Neuronal stem cell (in vitro differentiated cells): Measurements from ENCODE around the gene HGD.

Experiments used
- DNase-seq: peaks from one replicate; pipeline ENCODE4 v3.0.0-alpha.2; 2013; ENCODE audit warnings: low spot score
- H2AFZ ChIP-seq: one replicate; pipeline ENCODE4 v1.6.1; 2013; ENCODE audit warnings: mild to moderate bottlenecking, low read length, inconsistent platforms
- H2AK5ac ChIP-seq: 2 replicates; pipeline ENCODE4 v1.6.1; 2013; ENCODE audit warnings: low read depth, mild to moderate bottlenecking, inconsistent platforms, low read length, moderate library complexity, mixed read lengths
- H2BK120ac ChIP-seq: 2 replicates; pipeline ENCODE4 v1.6.1; 2013; ENCODE audit warnings: low read depth, mild to moderate bottlenecking, inconsistent platforms, low read length, moderate library complexity, mixed read lengths
- H2BK12ac ChIP-seq: one replicate; pipeline ENCODE4 v1.6.1; 2013; ENCODE audit warnings: low read length, inconsistent platforms
- H2BK15ac ChIP-seq: 2 replicates; pipeline ENCODE4 v1.6.1; 2013; ENCODE audit warnings: mild to moderate bottlenecking, low read length, inconsistent platforms, mixed read lengths
- H2BK5ac ChIP-seq: one replicate; pipeline ENCODE4 v1.6.1; 2013; ENCODE audit warnings: inconsistent platforms, mild to moderate bottlenecking, low read length, moderate library complexity
- H3K14ac ChIP-seq: one replicate; pipeline ENCODE4 v1.6.1; 2013; ENCODE audit warnings: low read length, inconsistent platforms
- H3K18ac ChIP-seq: 2 replicates; pipeline ENCODE4 v1.6.1; 2013; ENCODE audit warnings: low read length, inconsistent platforms
- H3K23ac ChIP-seq: 2 replicates; pipeline ENCODE4 v1.6.1; 2013; ENCODE audit warnings: low read depth, mild to moderate bottlenecking, mixed read lengths, low read length, inconsistent platforms; ENCODE audit not compliant: poor library complexity
- H3K27ac ChIP-seq: replicated peaks from 3 replicates; pipeline ENCODE4 v1.5.1; 2013; ENCODE audit warnings: low read length, inconsistent platforms
- H3K27me3 ChIP-seq, 3 experiments: 2 replicates each; pipeline ENCODE4 v1.6.1; 2013; ENCODE audit warnings: low read length in 3 of 3, mild to moderate bottlenecking in 2 of 3, inconsistent platforms in 1 of 3, low read depth in 1 of 3, mixed read lengths in 1 of 3, moderate library complexity in 1 of 3; ENCODE audit not compliant: control insufficient read depth in 3 of 3, insufficient read depth in 3 of 3
- H3K36me3 ChIP-seq, 2 donors: replicated peaks in 1 of 2; 2 replicates each; pipeline ENCODE4 v1.6.1; 2013; ENCODE audit warnings: low read length in 2 of 2; ENCODE audit not compliant: control insufficient read depth in 2 of 2, insufficient read depth in 2 of 2
- H3K4ac ChIP-seq: 2 replicates; pipeline ENCODE4 v1.6.1; 2013; ENCODE audit warnings: inconsistent platforms, mild to moderate bottlenecking, low read length, moderate library complexity
- H3K4me1 ChIP-seq, 2 donors: 1 replicate in 1 of 2; 2 replicates in 1 of 2; pipeline ENCODE4 v1.6.1; 2013; ENCODE audit warnings: low read length in 2 of 2, low read depth in 1 of 2; ENCODE audit not compliant: control insufficient read depth in 2 of 2, insufficient read depth in 1 of 2
- H3K4me2 ChIP-seq: one replicate; pipeline ENCODE4 v1.6.1; 2013; ENCODE audit warnings: mild to moderate bottlenecking, low read length, inconsistent platforms; ENCODE audit not compliant: insufficient read depth, poor library complexity, severe bottlenecking
- H3K4me3 ChIP-seq, 2 donors: 2 replicates each; pipeline ENCODE4 v1.5.1; 2013; ENCODE audit warnings: low read length in 2 of 2, mild to moderate bottlenecking in 2 of 2, inconsistent platforms in 1 of 2, moderate library complexity in 1 of 2
- H3K79me1 ChIP-seq: one replicate; pipeline ENCODE4 v1.6.1; 2013; ENCODE audit warnings: low read depth, mild to moderate bottlenecking, inconsistent platforms, low read length, moderate library complexity
- H3K9ac ChIP-seq: one replicate; pipeline ENCODE4 v1.6.1; 2013; ENCODE audit warnings: mild to moderate bottlenecking, low read depth, low read length, inconsistent platforms; ENCODE audit not compliant: poor library complexity
- H3K9me3 ChIP-seq, 2 donors: replicated peaks in 1 of 2; 2 replicates each; pipeline versions ENCODE3 to v1.6.1; 2013; ENCODE audit warnings: low read length in 2 of 2, mild to moderate bottlenecking in 2 of 2, inconsistent platforms in 1 of 2, low read depth in 1 of 2, mixed read lengths in 1 of 2, moderate library complexity in 1 of 2; ENCODE audit not compliant: control insufficient read depth in 2 of 2, insufficient read depth in 1 of 2
- H4K8ac ChIP-seq: one replicate; pipeline ENCODE4 v1.6.1; 2013; ENCODE audit warnings: low read depth, mild to moderate bottlenecking, inconsistent platforms, low read length, moderate library complexity
- H4K91ac ChIP-seq: one replicate; pipeline ENCODE4 v1.6.1; 2013; ENCODE audit warnings: low read length, low read depth, mild to moderate bottlenecking, inconsistent platforms; ENCODE audit not compliant: poor library complexity
- WGBS, 2 donors: extraction: QIAGEN DNeasy Blood & Tissue Kit; methylation state at CpG; one replicate each; pipeline ENCODE4 v1.1.7; 2013; ENCODE audit warnings: missing lambda C conversion rate in 2 of 2, mixed read lengths in 1 of 2; ENCODE audit not compliant: insufficient read length in 2 of 2, insufficient replicate concordance in 1 of 2; ENCODE audit errors: extremely low coverage in 2 of 2; 5-methylcytosine and 5-hydroxymethylcytosine counted together

HGD gene

DNA sequence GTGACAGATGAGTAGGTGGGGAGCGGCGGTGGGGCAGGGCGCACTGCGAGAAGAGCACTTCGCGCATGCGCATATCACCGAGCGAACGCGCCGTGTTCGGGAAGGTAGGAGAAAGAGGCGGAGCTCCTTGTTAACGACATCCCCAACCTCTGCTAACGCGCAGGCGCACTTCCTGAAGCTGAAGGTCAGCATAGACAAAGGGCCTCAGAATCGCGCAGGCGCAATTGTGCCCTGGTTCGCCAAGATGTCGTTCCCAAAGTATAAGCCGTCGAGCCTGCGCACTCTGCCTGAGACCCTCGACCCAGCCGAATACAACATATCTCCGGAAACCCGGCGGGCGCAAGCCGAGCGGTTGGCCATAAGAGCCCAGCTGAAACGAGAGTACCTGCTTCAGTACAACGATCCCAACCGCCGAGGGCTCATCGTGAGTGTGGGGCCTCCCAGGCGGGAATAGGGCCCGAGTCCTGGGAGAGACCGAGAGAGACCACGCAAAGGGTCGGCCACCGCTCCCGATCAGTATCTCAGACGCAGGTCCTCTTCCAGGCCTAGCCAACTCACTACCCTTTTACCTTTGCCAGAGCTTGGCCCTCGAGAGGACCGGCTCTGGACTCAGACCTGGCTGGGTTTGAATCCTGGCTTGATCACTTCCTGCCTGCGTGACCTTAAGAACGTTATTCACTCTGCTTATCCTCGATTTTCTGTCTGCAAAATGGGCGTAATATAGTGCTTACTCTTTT, 85.8 kb downstream of the HGD start, which contains the start of gene NDUFB4:
NDUFB4 (plus strand) TSS at position 221 of the 737 bp plus-strand sequence; CDS start at position 245, 24 bp downstream.
- H3K4me3 ChIP-seq: peak within 1 kb of the TSS; percentile 80 to 96
- H3K79me1 ChIP-seq: peaks cover 4% of the 10 kb centered on the region
- peak within 1 kb of the TSS; percentile 44 for H4K8ac ChIP-seq
- peak within 1 kb of the TSS; percentile 79 for H3K4me2 ChIP-seq
- H2BK5ac ChIP-seq: peak within 1 kb of the TSS; percentile 76
- H3K9ac ChIP-seq: peak within 1 kb of the TSS; percentile 92
- no peak within 1 kb of the TSS for H2AK5ac ChIP-seq
- H3K18ac ChIP-seq: peak within 1 kb of the TSS; percentile 94
- peaks cover 0 to 3% of the 10 kb centered on the region in 2 donors for H3K4me1 ChIP-seq
- H3K9me3 ChIP-seq: no peaks in the 10 kb centered on the region
- peak within 1 kb of the TSS; percentile 80 for H3K27ac ChIP-seq
- H4K91ac ChIP-seq: no peak within 1 kb of the TSS
- H2BK12ac ChIP-seq: no peak within 1 kb of the TSS
- H3K27me3 ChIP-seq: no peaks in the 10 kb centered on the region
- H2BK120ac ChIP-seq: no peak within 1 kb of the TSS
- peaks cover 6 to 43% of the 10 kb centered on the region in 2 donors for H3K36me3 ChIP-seq
- no peak within 1 kb of the TSS for H3K4ac ChIP-seq
- H2BK15ac ChIP-seq: no peak within 1 kb of the TSS
- WGBS, 2 donors: no CpG with 5 or more reads among the region's 53 CpGs
- H2AFZ ChIP-seq: peak within 1 kb of the TSS; percentile 87
- no peak within 1 kb of the TSS for H3K14ac ChIP-seq
- H3K23ac ChIP-seq: no peak within 1 kb of the TSS
- DNase-seq: peak; percentile 98

DNA sequence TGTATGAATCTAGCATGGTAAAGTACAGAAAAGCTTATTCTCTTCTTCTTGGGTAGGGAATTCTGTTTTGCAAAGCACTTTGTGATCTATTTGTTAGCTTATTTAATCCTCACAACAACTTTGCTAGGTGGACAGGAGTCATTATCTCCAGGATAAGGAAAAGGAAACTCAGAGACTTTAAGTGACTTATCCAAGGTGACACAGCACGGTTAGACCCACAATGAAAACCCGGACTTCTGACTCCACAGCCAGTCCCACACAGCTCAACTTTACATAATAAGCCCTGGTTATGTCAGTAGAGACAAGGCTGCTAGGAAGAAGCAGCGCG, 86.3 kb downstream of the HGD start:
- H3K9me3 ChIP-seq: no peaks in the 10 kb centered on the region
- peak overlapping the region; percentile 79 to 80 for H3K4me3 ChIP-seq
- no peak overlapping the region for H3K4ac ChIP-seq
- H2AK5ac ChIP-seq: no peak overlapping the region
- no peak overlapping the region for H2BK15ac ChIP-seq
- H3K18ac ChIP-seq: peak overlapping the region; percentile 65
- H3K79me1 ChIP-seq: peaks cover 4% of the 10 kb centered on the region
- H2AFZ ChIP-seq: peak overlapping the region; percentile 87
- H3K9ac ChIP-seq: no peak overlapping the region
- no peak overlapping the region for H3K23ac ChIP-seq
- no peak overlapping the region for H2BK120ac ChIP-seq
- H2BK5ac ChIP-seq: peak overlapping the region; percentile 76
- H4K8ac ChIP-seq: no peak overlapping the region
- WGBS, 2 donors: no CpG with 5 or more reads among the region's 4 CpGs
- no peaks in the 10 kb centered on the region for H3K27me3 ChIP-seq
- DNase-seq: no peak
- H3K4me1 ChIP-seq: peaks cover 0 to 3% of the 10 kb centered on the region in 2 donors
- H2BK12ac ChIP-seq: no peak overlapping the region
- H3K27ac ChIP-seq: no peak overlapping the region
- H3K14ac ChIP-seq: no peak overlapping the region
- no peak overlapping the region for H4K91ac ChIP-seq
- H3K36me3 ChIP-seq: peaks cover 6 to 38% of the 10 kb centered on the region in 2 donors
- H3K4me2 ChIP-seq: peak overlapping the region; percentile 79

DNA sequence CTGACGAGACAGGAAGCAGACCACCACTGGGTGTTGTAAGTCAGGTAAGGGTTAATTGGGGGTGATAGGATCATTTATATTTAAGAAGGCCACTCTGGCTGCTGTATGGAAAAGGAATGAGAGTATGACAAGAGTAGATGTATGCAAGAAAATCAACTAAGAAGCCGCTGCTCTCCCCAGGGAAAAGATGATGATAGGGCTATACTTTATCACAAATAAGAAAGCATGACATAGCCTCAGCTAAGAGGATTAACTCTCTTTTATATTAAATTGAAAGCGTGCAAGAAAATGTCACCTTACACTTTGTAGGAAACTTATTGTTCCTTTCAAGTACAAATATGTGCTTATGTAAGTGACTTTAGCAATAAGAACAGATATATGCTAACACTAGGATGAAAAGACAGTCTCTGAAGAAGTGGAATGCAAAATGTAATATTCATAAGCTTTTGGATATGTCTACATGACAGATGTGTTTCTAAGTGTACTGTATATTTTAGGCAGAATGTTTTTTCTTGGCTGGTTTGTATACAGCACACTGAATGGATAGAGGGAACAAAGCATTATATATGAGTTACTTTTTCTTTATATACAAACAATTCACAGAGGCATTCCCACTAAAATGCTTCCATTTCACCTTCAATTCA, 94.6 kb downstream of the HGD start:
- H3K4me2 ChIP-seq: no peak overlapping the region
- no CpG with 5 or more reads among the region's 3 CpGs for WGBS, 2 donors

More for the DNA sequence above, 94.6 kb downstream of the HGD start:
- peaks cover 0 to 2% of the 10 kb centered on the region in 2 donors for H3K9me3 ChIP-seq
- H2BK12ac ChIP-seq: no peak overlapping the region
- H3K36me3 ChIP-seq: no peaks in the 10 kb centered on the region
- H4K91ac ChIP-seq: no peak overlapping the region
- no peak overlapping the region for H3K4me3 ChIP-seq
- no peaks in the 10 kb centered on the region for H3K4me1 ChIP-seq
- no peak overlapping the region for H4K8ac ChIP-seq
- no peak for DNase-seq
- H3K9ac ChIP-seq: no peak overlapping the region
- no peak overlapping the region for H3K27ac ChIP-seq
- no peak overlapping the region for H2BK15ac ChIP-seq
- H3K4ac ChIP-seq: no peak overlapping the region
- no peaks in the 10 kb centered on the region for H3K79me1 ChIP-seq
- no peak overlapping the region for H2BK120ac ChIP-seq
- no peak overlapping the region for H2AFZ ChIP-seq
- H3K23ac ChIP-seq: no peak overlapping the region
- no peak overlapping the region for H2AK5ac ChIP-seq
- H2BK5ac ChIP-seq: no peak overlapping the region
- H3K27me3 ChIP-seq: no peaks in the 10 kb centered on the region
- H3K14ac ChIP-seq: no peak overlapping the region
- no peak overlapping the region for H3K18ac ChIP-seq
